Stimulated activated CD8-positive, alpha-beta memory T cell treated with anti-CD3 and anti-CD28 coated beads, Interleukin-4, amount 100 ng/mL, for 4 hours (primary cell): Measurements from ENCODE around the gene SCN4A.
"Not testable (repeated sequence)": the region's sequence is repeated elsewhere in the genome, so short reads cannot be mapped to it uniquely, and the experiment has no call there.

ENCODE experiments used
- DNase-seq, 2 donors: peaks; one replicate each; pipeline ENCODE4 v3.0.0-alpha.2; 2020; ENCODE audit warnings: low read depth in 2 of 2, low spot score in 1 of 2

The SCN4A gene

DNA sequence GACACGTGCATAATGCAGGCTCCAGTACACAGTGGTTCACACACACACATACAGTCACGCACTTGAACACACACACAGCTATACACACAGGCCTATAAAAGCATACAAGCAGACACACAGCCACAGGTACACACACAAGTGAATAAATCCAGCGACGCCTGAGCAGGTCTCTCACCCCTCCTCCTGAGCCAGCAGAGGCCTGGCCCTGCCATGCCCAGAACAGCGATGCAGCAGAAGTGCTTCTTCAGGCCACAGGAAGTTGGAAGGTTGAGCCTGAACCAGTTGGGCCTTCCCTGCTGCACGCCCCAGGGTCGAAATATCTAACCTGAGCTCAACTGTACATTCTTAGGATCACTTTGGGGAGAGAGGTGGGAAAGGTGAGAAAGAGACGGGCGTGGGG is 33.3 kb downstream of the SCN4A start:
- DNase-seq = no peak

DNA sequence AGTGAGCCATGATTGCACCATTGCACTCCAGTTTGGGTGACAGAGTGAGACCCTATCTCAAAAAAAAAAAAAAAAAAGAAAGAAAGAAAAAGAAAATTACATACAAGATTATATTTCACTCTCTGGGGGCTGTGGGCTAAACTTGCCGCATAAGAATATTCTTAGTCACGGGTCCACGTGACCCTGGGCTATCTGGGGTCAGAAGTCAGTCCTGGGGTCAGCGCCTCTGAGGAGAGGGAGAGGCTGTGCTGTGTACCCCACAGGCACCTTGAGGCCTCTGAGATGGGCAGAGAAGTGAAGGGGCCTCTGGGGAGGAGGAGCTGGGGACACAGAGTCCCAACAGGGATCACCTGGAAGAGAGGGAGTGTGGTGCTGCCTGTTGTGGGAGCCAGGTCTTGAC is 34.8 kb downstream of the SCN4A start:
- DNase-seq = no peak

- no peak for DNase-seq
These were observed 35.4 kb downstream of the SCN4A start for GRCh38 chr17:63937319-63937718.

DNA sequence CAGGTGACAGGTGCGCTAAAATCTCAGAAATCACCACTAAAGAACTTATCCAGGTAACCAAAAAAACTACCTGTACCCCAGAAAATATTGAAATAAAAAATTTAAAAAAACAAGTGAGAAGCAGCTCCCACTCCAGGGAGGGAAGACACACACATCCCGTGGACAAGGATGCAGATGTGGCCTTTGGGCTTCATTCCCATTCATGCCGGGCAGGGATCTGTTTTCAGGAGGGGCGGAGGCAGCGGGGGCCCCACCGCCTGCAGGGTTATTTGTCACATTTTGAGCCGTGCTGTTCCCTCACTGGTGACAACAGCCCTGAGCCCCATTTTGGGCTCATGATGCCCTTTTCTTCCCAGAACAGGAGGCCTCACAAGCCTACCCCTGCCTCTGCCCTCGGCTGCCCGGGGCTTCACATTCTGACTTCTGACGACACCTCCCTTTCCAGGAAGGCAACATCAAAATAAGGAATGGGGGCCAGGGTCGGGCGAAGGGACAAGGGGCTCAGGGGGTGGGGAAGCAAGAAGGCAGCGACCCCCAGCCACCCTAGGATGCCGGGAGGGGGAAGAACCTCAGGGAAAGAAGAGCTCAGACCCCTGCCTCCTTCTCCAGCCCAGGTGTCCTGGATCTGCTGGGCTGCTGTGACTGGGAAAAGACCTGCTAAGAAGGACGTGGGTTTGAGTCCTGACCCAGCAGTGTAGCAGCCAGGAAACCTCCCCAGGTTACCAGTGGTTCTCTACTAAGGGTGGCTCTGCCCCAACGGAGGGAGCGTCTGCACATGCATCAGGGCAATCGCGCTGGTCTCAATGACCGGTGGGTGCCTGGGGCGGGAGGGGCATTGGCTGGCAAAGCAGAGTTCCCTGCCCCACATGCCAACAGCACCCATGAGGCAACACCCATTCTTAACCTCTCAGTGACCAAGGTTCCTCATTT is 38.3 kb downstream of the SCN4A start:
- no peak for DNase-seq

GRCh38 chr17:63933598-63933997 is 39.1 kb downstream of the SCN4A start:
- DNase-seq = no peak

DNA sequence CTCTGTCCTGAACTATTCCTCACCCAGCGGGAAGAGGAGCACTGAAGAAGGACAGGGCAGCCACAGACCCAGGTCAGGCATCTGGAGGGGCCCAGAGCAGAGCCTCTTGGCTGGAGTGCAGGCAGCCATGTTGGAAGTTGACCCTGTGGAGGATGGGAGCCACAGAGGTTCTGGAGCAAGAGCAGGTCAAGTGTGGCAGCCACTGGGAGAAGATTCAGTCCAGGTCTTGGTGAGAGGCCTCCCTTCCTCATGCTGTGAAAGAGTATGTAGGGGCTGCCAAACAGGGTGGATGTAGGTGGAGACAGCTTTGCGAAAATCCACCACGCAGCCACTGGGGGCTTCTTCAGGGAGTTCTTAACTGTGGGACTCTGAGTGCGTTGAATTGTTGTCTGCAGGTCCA is 40.0 kb downstream of the SCN4A start:
- no peak for DNase-seq

DNA sequence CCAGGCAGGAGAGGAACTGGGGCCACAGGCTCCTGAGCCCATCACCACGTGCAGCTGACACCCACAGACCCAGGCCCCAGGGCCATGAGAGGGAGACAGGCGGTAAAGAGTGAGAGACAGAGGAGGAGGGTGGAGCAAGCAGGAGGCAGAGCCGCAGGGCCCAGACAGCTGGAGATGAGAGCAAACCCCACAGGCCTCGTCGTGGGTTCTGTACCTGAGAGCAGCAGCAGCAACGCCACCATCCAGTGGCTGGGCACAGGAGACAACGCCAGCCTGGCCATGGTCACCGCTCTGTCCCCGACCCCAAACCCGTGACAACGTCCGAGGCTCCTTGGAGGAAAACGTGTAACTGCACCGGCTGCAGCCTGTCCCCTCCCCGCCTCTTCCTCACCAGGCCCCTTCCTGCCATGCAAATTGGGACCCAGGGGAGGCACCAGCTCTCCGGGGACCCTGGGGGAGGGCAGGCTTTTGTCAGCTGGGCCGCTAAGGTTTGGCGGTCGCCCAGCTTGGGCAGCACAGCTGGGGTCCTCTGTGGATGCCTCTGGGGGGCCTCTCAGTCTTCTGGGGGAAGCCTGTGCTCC is 40.6 kb downstream of the SCN4A start, which contains the start of gene CD79B:
Gene CD79B (minus strand): TSS at position 351 of the 581 bp plus-strand sequence. CDS start 70 bp downstream, at position 281.
- DNase-seq = no peak

DNA sequence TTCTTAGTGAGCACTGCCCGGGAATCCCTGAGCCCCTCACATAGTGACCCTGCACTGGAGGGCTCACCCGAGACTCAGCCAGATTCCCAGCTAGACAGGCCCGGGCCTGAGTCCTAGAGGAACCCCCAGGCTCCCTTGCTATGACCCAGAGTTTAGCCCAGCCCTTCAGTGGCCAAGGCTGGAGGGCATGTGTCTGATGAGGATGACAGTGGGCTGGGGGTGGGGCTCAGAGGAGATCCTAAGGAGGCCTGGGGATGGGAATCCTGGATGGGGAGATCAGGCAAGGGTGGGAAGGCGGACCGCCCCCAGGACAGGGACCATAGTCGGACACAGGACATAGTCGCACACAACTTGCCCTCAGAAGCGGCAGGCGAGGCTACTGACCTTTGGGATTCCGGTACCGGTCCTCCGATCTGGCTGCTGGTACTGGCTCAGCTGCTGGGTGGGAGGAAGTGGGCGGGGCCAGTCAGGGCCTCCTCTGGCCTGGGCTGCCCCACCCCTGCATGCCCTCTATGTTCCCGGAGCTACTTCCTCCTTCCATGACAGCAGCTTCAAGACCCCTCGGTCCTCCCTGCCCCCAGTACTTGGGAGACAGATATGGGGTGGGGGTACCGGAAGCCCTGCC is 41.7 kb downstream of the SCN4A start:
- DNase-seq = no peak

- no peak for DNase-seq
These were observed 42.6 kb downstream of the SCN4A start for GRCh38 chr17:63929860-63930766.

DNA sequence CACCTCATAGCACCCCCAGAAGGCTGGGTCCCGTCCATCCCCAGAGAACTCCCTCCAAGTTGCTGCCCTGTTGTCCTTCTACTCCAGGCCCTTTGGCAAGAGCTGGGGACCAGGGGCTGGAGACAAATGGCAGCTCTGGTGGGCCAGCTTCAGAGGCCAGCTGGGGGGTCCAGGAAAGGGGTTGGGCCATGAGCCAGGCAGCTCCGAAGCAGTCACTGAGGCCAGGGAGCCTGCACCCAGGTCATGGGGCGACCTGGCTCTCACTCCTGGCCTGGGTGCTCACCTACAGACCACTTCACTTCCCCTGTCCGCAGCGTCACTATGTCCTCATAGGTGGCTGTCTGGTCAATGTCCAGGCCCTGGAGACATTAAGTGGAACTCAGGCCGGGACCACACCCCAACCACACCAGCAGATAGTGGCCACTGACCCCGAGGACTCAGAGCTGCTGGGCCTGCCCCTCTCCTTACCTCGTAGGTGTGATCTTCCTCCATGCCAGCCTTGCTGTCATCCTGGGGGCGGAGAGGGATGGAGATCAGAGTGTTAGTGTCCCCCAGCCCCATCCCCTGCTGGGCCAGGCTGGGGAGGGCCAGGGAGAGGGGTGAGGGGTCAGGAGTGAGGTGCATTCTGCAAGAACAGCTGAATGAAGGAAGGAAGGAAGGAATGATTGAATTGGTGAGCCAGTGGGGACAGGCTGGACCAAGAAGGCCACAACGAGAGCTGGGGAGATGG is 43.6 kb downstream of the SCN4A start:
- DNase-seq = no peak

GRCh38 chr17:63928172-63928666 is 44.5 kb downstream of the SCN4A start:
- no peak for DNase-seq

- no peak for DNase-seq
These were observed 45.1 kb downstream of the SCN4A start for GRCh38 chr17:63927464-63928171.

DNA sequence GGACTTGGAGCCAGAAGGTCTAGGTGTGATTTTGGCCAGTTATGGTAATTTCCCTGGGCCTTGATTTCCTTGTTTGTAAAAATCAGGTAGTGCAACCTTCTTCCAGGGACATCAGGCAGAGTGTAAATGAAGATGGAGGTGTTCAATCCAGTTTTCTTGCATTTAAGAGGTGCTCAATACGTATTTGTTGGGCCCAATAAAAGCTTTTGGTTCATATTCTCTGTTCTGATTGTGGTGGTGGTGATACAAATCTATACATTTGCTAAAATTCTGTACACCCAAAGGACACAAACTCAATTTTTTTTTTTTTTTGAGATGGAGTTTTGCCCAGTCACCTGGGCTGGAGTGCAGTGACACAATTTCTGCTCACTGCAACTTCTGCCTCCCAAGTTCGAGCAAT is 46.6 kb downstream of the SCN4A start:
- no peak for DNase-seq

DNA sequence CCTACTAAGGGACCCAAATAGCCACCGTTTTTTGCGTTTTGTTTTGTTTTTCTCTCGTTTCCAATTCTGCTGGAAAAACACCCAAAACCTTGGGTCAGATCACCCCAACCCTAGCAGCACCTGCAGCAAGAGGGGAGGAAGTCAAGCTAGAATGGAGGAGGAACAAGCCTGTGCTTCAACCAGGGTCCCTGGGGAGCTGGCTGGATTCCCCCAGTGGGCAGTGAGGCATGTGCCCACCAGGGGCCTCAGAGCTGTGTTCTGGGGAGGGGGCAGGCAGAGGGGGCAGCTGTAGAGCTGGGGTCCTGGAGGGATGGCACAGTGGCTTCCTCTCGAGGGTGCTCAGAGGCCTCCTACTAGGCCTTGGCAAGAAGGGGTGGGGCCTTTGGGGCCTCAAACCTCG is 47.1 kb downstream of the SCN4A start:
- DNase-seq = no peak

GRCh38 chr17:63922402-63922801 is 50.3 kb downstream of the SCN4A start:
- DNase-seq = not testable (repeated sequence)

DNA sequence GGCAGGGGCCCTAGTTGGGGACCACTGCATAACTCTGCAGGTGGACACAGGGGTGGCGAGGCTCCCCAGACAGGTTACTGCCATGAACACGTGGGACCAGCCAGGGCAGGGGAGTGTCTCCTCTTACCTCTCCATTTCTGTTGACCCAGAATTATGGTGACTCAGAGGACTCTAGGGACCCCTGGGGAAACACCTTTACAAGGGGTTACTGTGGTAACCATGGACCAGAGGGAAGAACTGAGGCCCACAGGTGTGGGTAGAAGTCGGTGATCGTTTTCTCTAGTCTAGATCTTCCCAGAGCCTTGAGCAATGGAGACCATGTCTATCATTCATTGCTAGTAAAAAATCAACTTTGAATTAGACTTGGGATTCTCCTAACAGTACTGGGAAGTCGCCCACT is 51.9 kb downstream of the SCN4A start:
- not testable (repeated sequence) for DNase-seq

DNA sequence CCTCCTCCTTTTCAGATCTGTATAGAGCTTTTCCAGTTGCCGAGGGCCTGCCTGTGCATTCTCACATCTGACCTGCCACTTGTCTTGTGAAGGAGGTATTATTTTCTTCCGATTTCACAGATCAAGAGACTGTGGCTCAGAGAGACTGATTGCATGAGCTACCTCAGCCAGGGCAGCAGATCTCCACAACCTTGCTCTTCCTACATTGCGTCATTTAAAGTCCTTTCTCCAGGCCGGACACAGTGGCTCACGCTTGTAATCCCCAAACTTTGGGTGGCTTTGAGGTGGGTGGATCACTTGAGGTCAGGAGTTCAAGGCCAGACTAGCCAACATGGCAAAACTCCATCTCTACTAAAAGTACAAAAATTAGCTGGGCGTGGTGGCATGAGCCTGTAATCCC is 52.7 kb downstream of the SCN4A start:
- not testable (repeated sequence) for DNase-seq

- peak; percentile 38 to 58 for DNase-seq
These were observed 53.4 kb downstream of the SCN4A start for GRCh38 chr17:63919311-63919723.

GRCh38 chr17:63918789-63919305 is 53.9 kb downstream of the SCN4A start, which contains the start of gene GH1:
Gene GH1 (minus strand): TSS chr17:63918839. CDS start chr17:63918776, 63 bp downstream.
- DNase-seq = not testable (repeated sequence)
